WTC11 (cell line): ENCODE results near the gene GRAMD4. TPM values are rescaled to one million over a fixed set of nuclear protein-coding genes. Genes with fewer than 3 reads are reported as not detected.

Experiments
- ATAC-seq: fragments of 200-7000 bp; cut with Tn5 transposase; 2 replicates; pipeline ENCODE4 v1.10.0; 2021; ENCODE audit warnings: mild to moderate bottlenecking, moderate library complexity
- CTCF ChIA-PET: fragments of 300-600 bp; sonication (Branson Sonifier 250); formaldehyde crosslinking; loops from one replicate; lab custom pipeline; 2021; ENCODE audit warnings: antibody characterized with exemption; lab: Charles Lee
- POLR2A ChIA-PET: fragments of 350-600 bp; sonication (Branson Sonifier 250); formaldehyde crosslinking; loops from one replicate; lab custom pipeline; 2021; ENCODE audit warnings: antibody characterized with exemption; lab: Charles Lee
- DNase-seq: peaks from one replicate; pipeline ENCODE4 v3.0.0; 2021; ENCODE audit warnings: low spot score
- H3K27ac Mint-ChIP-seq: 2 replicates; pipeline ENCODE4 v1.8.0; 2021; ENCODE audit warnings: mixed read lengths
- H3K27me3 Mint-ChIP-seq: 2 replicates; pipeline ENCODE4 v1.8.0; 2021; ENCODE audit warnings: low read depth, mild to moderate bottlenecking, moderate library complexity, mixed read lengths
- H3K36me3 Mint-ChIP-seq: 2 replicates; pipeline ENCODE4 v1.8.0; 2021; ENCODE audit warnings: mixed read lengths
- H3K4me1 Mint-ChIP-seq: 2 replicates; pipeline ENCODE4 v1.8.0; 2022; ENCODE audit warnings: mixed read lengths
- H3K4me3 Mint-ChIP-seq: 2 replicates; pipeline ENCODE4 v1.8.0; 2021; ENCODE audit warnings: mild to moderate bottlenecking, moderate library complexity, mixed read lengths
- H3K9me3 Mint-ChIP-seq: 2 replicates; pipeline ENCODE4 v1.8.0; 2021; ENCODE audit warnings: mixed read lengths
- ETV6 ChIP-seq: sonication (generic); formaldehyde crosslinking; IDR thresholded peaks from 2 replicates; pipeline ENCODE4 v1.8.1; 2022; ENCODE audit warnings: mild to moderate bottlenecking, missing genetic modification reagents
- HMGA2 ChIP-seq: fragments of 250-450 bp; sonication (Bioruptor Pico); IDR thresholded peaks from 2 replicates; pipeline ENCODE4 v1.4.0; 2021; ENCODE audit warnings: mild to moderate bottlenecking, moderate library complexity
- NR1H2 ChIP-seq: sonication (generic); formaldehyde crosslinking; IDR thresholded peaks from 2 replicates; pipeline ENCODE4 v1.9.0; 2021; ENCODE audit warnings: mild to moderate bottlenecking, moderate library complexity, missing genetic modification reagents
- OVOL2 ChIP-seq: fragments of 250-450 bp; sonication (Bioruptor Pico); IDR thresholded peaks from 2 replicates; pipeline ENCODE4 v1.9.0; 2021; ENCODE audit warnings: mild to moderate bottlenecking, borderline replicate concordance
- RELA ChIP-seq: sonication (generic); formaldehyde crosslinking; IDR thresholded peaks from 2 replicates; pipeline ENCODE4 v1.8.1; 2022; ENCODE audit warnings: missing genetic modification reagents, mild to moderate bottlenecking, borderline replicate concordance
- SP1 ChIP-seq: sonication (generic); formaldehyde crosslinking; conservative IDR thresholded peaks from 2 replicates; pipeline ENCODE4 v1.8.1; 2022; ENCODE audit warnings: missing genetic modification reagents
- TEAD1 ChIP-seq: sonication (generic); formaldehyde crosslinking; IDR thresholded peaks from 2 replicates; pipeline ENCODE4 v1.8.0; 2022; ENCODE audit warnings: mild to moderate bottlenecking, missing genetic modification reagents
- USF2 ChIP-seq: sonication (generic); formaldehyde crosslinking; IDR thresholded peaks from 2 replicates; pipeline ENCODE4 v1.8.1; 2023; ENCODE audit warnings: mild to moderate bottlenecking, missing genetic modification reagents, moderate library complexity
- ZNF396 ChIP-seq: fragments of 250-450 bp; sonication (Bioruptor Pico); IDR thresholded peaks from 2 replicates; pipeline ENCODE4 v1.8.0; 2021; ENCODE audit warnings: mild to moderate bottlenecking, moderate library complexity, borderline replicate concordance
- ZNF416 ChIP-seq: fragments of 250-450 bp; sonication (Bioruptor Pico); IDR thresholded peaks from 2 replicates; pipeline ENCODE4 v1.9.0; 2021; ENCODE audit warnings: mild to moderate bottlenecking, inconsistent platforms
- ZNF425 ChIP-seq: fragments of 250-450 bp; sonication (Bioruptor Pico); conservative IDR thresholded peaks from 2 replicates; pipeline ENCODE4 v1.9.0; 2021; ENCODE audit warnings: mild to moderate bottlenecking
- total RNA-seq: library from RNA; stranded (reverse); gene quantifications from 3 replicates; pipeline ENCODE4 v1.2.3, GENCODE V29; 2021
- TF ChIP-seq, protein P1 (sequence below): sonication (generic); formaldehyde crosslinking; IDR thresholded peaks from 2 replicates; pipeline ENCODE4 v1.8.0; 2022; ENCODE audit warnings: mild to moderate bottlenecking, missing genetic modification reagents
- TF ChIP-seq, protein P2 (sequence below): sonication (generic); formaldehyde crosslinking; IDR thresholded peaks from 2 replicates; pipeline ENCODE4 v1.8.0; 2022; ENCODE audit warnings: mild to moderate bottlenecking, missing genetic modification reagents

The GRAMD4 gene
- total RNA-seq, 1 experiment from 2014 or later: 41.0 TPM

DNA sequence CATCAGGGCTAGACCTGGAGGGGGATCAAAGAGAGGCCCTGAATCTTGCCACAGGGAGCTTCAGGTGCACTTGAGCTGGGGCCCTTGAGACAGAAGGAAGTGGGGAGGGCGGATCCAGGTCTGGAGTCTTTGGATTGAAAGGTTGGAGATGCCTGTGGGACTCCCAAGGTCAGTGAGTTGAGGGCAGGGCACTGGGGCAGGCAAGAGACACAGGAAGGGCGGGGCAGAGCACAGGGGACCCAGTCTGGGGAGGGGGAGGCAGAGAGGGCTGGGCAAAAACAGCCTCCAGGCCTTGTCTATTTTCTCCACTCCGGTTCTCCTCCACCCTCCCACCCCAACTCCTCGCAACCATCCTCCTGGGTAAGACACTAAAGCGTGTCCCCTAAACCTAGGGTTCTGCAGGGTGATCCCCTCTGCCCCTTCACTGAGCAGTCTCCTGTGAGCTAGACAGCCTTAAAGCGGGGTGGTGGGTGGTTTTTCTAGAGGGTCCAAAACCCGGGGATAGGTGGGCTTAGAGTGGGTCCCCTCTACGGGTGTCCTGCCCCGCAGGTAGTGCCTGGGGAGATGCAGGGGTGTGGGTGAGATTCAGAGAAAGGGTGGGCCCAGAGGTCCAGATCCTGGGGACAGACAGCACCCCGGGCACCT is 44.2 kb upstream of the GRAMD4 start:
- TF ChIP-seq RELA (no peak), ZNF416 (CRISPR knock-in tag) (no peak), NR1H2 (CRISPR knock-in tag) (no peak), ZNF396 (CRISPR knock-in tag) (no peak), TEAD1 (CRISPR knock-in tag) (no peak), ZNF425 (CRISPR knock-in tag) (no peak), ETV6 (CRISPR knock-in tag) (no peak)
- TF ChIP-seq, protein P1, sequence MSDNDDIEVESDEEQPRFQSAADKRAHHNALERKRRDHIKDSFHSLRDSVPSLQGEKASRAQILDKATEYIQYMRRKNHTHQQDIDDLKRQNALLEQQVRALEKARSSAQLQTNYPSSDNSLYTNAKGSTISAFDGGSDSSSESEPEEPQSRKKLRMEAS: no peak
- POLR2A ChIA-PET: no interaction called here
- peaks cover 8% of the 10 kb centered on the region; the same call in 1 of the 2 replicates for H3K36me3 Mint-ChIP-seq
- DNase-seq (peak; percentile 41), ATAC-seq (peak; percentile 64)
- CTCF ChIA-PET: interaction anchor here (1.1 to 2.1 kb wide), 6 partner anchors 12 to 208 kb away, joined by 3 to 27 read pairs (median 4); no protein-coding TSS in a partner anchor
- peaks cover 13% of the 10 kb centered on the region for H3K9me3 Mint-ChIP-seq
- peak overlapping the region; percentile 68 for H3K27ac Mint-ChIP-seq
- peak overlapping the region; percentile 76 for H3K4me3 Mint-ChIP-seq
- peaks cover 47% of the 10 kb centered on the region for H3K4me1 Mint-ChIP-seq
- H3K27me3 Mint-ChIP-seq: peaks cover 7% of the 10 kb centered on the region

GRCh38 chr22:46576556-46577367 is 43.4 kb upstream of the GRAMD4 start:
- H3K36me3 Mint-ChIP-seq: 0 out of 2 replicates have a peak, but pooled peaks cover 4% of the 10 kb centered on the region
- peak overlapping the region; percentile 76 for H3K4me3 Mint-ChIP-seq
- ChIA-PET POLR2A (no interaction called here), CTCF (interaction anchor here (1.0 to 2.1 kb wide), 3 partner anchors 13 to 43 kb away, joined by 4 to 27 read pairs (median 9); no protein-coding TSS in a partner anchor)
- peaks cover 3% of the 10 kb centered on the region; the same call in 1 of the 2 replicates for H3K27me3 Mint-ChIP-seq
- no peak overlapping the region for H3K27ac Mint-ChIP-seq
- TF ChIP-seq USF2 (CRISPR knock-in tag): peak; percentile 27; the same call in 1 of the 2 replicates
- TF ChIP-seq OVOL2 (CRISPR knock-in tag): no peak
- TF ChIP-seq SP1 (CRISPR knock-in tag): 0 out of 2 replicates have a peak, but pooled peaks have one; percentile 14
- H3K9me3 Mint-ChIP-seq: peaks cover 6% of the 10 kb centered on the region
- ATAC-seq (peak; percentile 24), DNase-seq (peak; percentile 43)
- peaks cover 53% of the 10 kb centered on the region for H3K4me1 Mint-ChIP-seq

DNA sequence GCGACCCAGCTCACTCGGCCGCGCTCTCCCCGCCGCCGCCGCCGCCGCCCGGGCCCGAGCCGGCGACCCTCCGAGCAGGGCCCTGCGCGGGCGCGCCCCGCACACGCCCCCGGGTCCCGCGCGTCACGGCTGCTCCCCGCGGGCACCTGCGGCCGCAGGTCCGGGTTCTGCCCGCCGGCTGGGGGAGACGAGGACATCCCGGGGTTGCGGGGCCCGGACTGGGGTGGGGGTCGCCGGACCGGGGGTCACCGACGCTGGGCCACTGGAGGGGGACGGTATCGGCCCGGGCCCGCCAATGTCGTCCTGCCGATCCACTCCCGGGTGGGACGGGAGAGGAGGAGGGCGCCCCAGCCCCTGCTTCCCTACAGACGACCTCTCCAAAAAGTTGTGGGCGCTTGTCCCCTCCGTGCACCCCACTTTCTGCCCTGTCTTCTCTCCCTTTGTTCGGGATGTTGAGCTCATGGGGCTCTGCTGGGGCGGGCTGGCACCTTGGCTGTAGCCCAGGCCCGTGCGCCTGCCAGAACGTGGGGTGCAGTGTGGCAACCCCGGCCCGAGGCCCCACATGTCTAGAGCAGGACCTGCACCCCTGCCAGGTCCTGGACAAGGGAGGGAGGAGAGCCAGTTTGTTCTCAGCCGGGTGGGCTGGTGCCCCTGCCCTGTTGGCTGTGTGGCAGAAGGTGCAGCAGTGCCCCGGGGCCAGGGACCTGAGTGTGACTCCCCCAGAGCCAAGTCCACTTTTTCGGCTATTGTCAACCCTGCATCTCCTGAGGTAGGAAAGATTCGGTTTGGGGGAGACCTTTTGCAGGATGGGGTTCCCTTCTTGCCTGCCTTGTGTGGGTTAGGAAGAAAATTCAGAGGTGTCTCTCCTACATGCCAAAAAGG is 42.6 kb upstream of the GRAMD4 start:
- H3K9me3 Mint-ChIP-seq: no peaks in the 10 kb centered on the region
- ChIA-PET POLR2A (no interaction called here), CTCF (interaction anchor here (0.7 to 1.0 kb wide), 2 partner anchors 14 to 210 kb away, joined by 3 to 9 read pairs; no protein-coding TSS in a partner anchor)
- DNase-seq (peak; percentile 17), ATAC-seq (peak; percentile 3; the same call in 1 of the 2 replicates)
- peak overlapping the region; percentile 86 for H3K4me3 Mint-ChIP-seq
- H3K27ac Mint-ChIP-seq: no peak overlapping the region
- TF ChIP-seq ZNF425 (CRISPR knock-in tag) (no peak), HMGA2 (CRISPR knock-in tag) (no peak), ZNF416 (CRISPR knock-in tag) (no peak)
- TF ChIP-seq, protein P2, sequence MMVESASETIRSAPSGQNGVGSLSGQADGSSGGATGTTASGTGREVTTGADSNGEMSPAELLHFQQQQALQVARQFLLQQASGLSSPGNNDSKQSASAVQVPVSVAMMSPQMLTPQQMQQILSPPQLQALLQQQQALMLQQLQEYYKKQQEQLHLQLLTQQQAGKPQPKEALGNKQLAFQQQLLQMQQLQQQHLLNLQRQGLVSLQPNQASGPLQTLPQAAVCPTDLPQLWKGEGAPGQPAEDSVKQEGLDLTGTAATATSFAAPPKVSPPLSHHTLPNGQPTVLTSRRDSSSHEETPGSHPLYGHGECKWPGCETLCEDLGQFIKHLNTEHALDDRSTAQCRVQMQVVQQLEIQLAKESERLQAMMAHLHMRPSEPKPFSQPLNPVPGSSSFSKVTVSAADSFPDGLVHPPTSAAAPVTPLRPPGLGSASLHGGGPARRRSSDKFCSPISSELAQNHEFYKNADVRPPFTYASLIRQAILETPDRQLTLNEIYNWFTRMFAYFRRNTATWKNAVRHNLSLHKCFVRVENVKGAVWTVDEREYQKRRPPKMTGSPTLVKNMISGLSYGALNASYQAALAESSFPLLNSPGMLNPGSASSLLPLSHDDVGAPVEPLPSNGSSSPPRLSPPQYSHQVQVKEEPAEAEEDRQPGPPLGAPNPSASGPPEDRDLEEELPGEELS (CRISPR knock-in tag): no peak
- no peaks in the 10 kb centered on the region for H3K36me3 Mint-ChIP-seq
- H3K27me3 Mint-ChIP-seq: peaks cover 3% of the 10 kb centered on the region; the same call in 1 of the 2 replicates
- H3K4me1 Mint-ChIP-seq: peaks cover 53% of the 10 kb centered on the region
